Measurements from ENCODE around the gene CFAP58. TPM values are rescaled to one million over a fixed set of nuclear protein-coding genes. Genes with fewer than 3 reads are reported as not detected.

The CFAP58 gene
- total RNA-seq, 1 experiment from 2014 or later: 0.31 TPM

DNA sequence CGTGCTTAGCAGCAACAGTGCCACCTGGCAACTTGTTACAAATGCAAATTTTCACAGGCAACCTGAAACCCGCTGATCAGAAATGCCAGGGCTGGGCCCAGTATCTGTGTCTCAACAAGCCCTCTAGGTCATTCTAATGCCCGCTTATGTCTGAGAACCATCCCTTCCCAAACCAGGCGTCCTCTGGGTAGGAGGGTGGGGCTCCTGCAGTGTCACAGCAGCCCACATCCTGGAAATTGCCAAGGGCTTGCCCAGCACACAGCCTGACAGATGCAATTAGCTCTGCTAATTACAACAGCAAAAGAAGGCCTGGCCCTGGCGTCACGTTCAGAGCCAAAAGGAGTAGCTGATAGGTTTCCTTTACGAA, 31.2 kb upstream of the CFAP58 start:
- no peaks in the 10 kb centered on the region for H3F3A ChIP-seq (ENCODE audit: insufficient read depth, low read depth)
- no peak for DNase-seq
- no peak overlapping the region for H3K4me2 ChIP-seq
- no peaks in the 10 kb centered on the region for H3K36me3 ChIP-seq (ENCODE audit: low read depth)
- intact Hi-C loops (cut with micrococcal nuclease; ENCODE audit: unreplicated experiment): no loop called here
- H3K9me3 ChIP-seq (ENCODE audit: insufficient read depth, low read depth): no peaks in the 10 kb centered on the region
- BruUV-seq (replicated peaks): no TSS peak
- peaks cover 80% of the 10 kb centered on the region for H3K79me2 ChIP-seq (ENCODE audit: low read depth)
- CTCF ChIA-PET: no interaction called here
- H3K9me2 ChIP-seq (ENCODE audit: insufficient read depth): no peaks in the 10 kb centered on the region
- TF ChIP-seq, protein P1, sequence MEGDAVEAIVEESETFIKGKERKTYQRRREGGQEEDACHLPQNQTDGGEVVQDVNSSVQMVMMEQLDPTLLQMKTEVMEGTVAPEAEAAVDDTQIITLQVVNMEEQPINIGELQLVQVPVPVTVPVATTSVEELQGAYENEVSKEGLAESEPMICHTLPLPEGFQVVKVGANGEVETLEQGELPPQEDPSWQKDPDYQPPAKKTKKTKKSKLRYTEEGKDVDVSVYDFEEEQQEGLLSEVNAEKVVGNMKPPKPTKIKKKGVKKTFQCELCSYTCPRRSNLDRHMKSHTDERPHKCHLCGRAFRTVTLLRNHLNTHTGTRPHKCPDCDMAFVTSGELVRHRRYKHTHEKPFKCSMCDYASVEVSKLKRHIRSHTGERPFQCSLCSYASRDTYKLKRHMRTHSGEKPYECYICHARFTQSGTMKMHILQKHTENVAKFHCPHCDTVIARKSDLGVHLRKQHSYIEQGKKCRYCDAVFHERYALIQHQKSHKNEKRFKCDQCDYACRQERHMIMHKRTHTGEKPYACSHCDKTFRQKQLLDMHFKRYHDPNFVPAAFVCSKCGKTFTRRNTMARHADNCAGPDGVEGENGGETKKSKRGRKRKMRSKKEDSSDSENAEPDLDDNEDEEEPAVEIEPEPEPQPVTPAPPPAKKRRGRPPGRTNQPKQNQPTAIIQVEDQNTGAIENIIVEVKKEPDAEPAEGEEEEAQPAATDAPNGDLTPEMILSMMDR (conservative IDR thresholded peaks at IDR 0.05): no peak
- no peak for TF ChIP-seq EZH2 (IDR thresholded peaks at IDR 0.05; ENCODE audit: low read depth)
- no peaks in the 10 kb centered on the region for H3K27me3 ChIP-seq (ENCODE audit: insufficient read depth, low read depth)
- no peak overlapping the region for H3K4me3 ChIP-seq
- no peaks in the 10 kb centered on the region for H4K20me1 ChIP-seq (ENCODE audit: insufficient read depth)
- peaks cover 11% of the 10 kb centered on the region for H3K4me1 ChIP-seq (replicated peaks; ENCODE audit: insufficient read depth)
- H2AFZ ChIP-seq: no peak overlapping the region
- H3K27ac ChIP-seq: no peak overlapping the region
- POLR2A ChIA-PET (ENCODE audit: unreplicated experiment): no interaction called here

GRCh38 chr10:104323085-104323484, 30.5 kb upstream of the CFAP58 start:
- H3K36me3 ChIP-seq (ENCODE audit: low read depth): no peaks in the 10 kb centered on the region
- no peak for DNase-seq
- ChIA-PET CTCF (no interaction called here), POLR2A (ENCODE audit: unreplicated experiment) (no interaction called here)
- BruUV-seq (replicated peaks): no TSS peak
- no peak overlapping the region for H3K4me3 ChIP-seq
- H3K9me2 ChIP-seq (ENCODE audit: insufficient read depth): no peaks in the 10 kb centered on the region
- H2AFZ ChIP-seq: no peak overlapping the region
- intact Hi-C loops (cut with micrococcal nuclease; ENCODE audit: unreplicated experiment): no loop called here
- peaks cover 84% of the 10 kb centered on the region for H3K79me2 ChIP-seq (ENCODE audit: low read depth)
- H3K27me3 ChIP-seq (ENCODE audit: insufficient read depth, low read depth): no peaks in the 10 kb centered on the region
- no peak overlapping the region for H3K4me2 ChIP-seq
- no peak overlapping the region for H3K27ac ChIP-seq
- peaks cover 14% of the 10 kb centered on the region for H3K4me1 ChIP-seq (replicated peaks; ENCODE audit: insufficient read depth)
- TF ChIP-seq, protein P1 (conservative IDR thresholded peaks at IDR 0.05): no peak
- 0 out of 2 replicates have a peak, but pooled peaks cover under 1% of the 10 kb centered on the region for H3F3A ChIP-seq (ENCODE audit: insufficient read depth, low read depth)
- no peaks in the 10 kb centered on the region for H3K9me3 ChIP-seq (ENCODE audit: insufficient read depth, low read depth)
- H4K20me1 ChIP-seq (ENCODE audit: insufficient read depth): no peaks in the 10 kb centered on the region

- no peak for DNase-seq
- H3K36me3 ChIP-seq (ENCODE audit: low read depth): no peaks in the 10 kb centered on the region
- no peaks in the 10 kb centered on the region for H3K9me2 ChIP-seq (ENCODE audit: insufficient read depth)
- H3K9me3 ChIP-seq (ENCODE audit: insufficient read depth, low read depth): no peaks in the 10 kb centered on the region
- intact Hi-C loops (cut with micrococcal nuclease; ENCODE audit: unreplicated experiment): no loop called here
- TF ChIP-seq EZH2 (IDR thresholded peaks at IDR 0.05; ENCODE audit: low read depth): no peak
- TF ChIP-seq, protein P1 (conservative IDR thresholded peaks at IDR 0.05): no peak
- H3K4me1 ChIP-seq (replicated peaks; ENCODE audit: insufficient read depth): peaks cover 18% of the 10 kb centered on the region
- no peak overlapping the region for H3K27ac ChIP-seq
- CTCF ChIA-PET: no interaction called here
- peaks cover 8% of the 10 kb centered on the region for H3F3A ChIP-seq (ENCODE audit: insufficient read depth, low read depth)
- H3K27me3 ChIP-seq (ENCODE audit: insufficient read depth, low read depth): no peaks in the 10 kb centered on the region
- no peaks in the 10 kb centered on the region for H4K20me1 ChIP-seq (ENCODE audit: insufficient read depth)
- POLR2A ChIA-PET (ENCODE audit: unreplicated experiment): no interaction called here
- BruUV-seq (replicated peaks): no TSS peak
- H2AFZ ChIP-seq: no peak overlapping the region
- H3K4me2 ChIP-seq: no peak overlapping the region
- H3K79me2 ChIP-seq (ENCODE audit: low read depth): peaks cover 91% of the 10 kb centered on the region
- H3K4me3 ChIP-seq: no peak overlapping the region
Measured at GRCh38 chr10:104323760-104324201, 29.9 kb upstream of the CFAP58 start.

Data from PC-9 (cell line).